Left hindlimb (tissue), 1 donor: ENCODE results near the gene B3GALNT1.

ENCODE experiments used
- DNase-seq: peaks from one replicate; pipeline ENCODE4 v3.0.0-alpha.2; 2018

Gene B3GALNT1

GRCh38 chr3:161104561-161105551, at the start of gene B3GALNT1:
Gene B3GALNT1 (minus strand): TSS chr3:161105349. CDS start chr3:161086754, 18,595 bp downstream.
- peak; percentile 79 for DNase-seq

- DNase-seq = no peak
Observed at GRCh38 chr3:161153480-161153879, 48.3 kb upstream of the B3GALNT1 start.

- no peak for DNase-seq
Observed at GRCh38 chr3:161150001-161150525, 44.9 kb upstream of the B3GALNT1 start.

- DNase-seq = no peak
Observed at GRCh38 chr3:161149529-161149928, 44.4 kb upstream of the B3GALNT1 start.

GRCh38 chr3:161148832-161149475, 43.8 kb upstream of the B3GALNT1 start:
- DNase-seq = no peak

- DNase-seq = no peak
Observed at GRCh38 chr3:161142486-161142885, 37.3 kb upstream of the B3GALNT1 start.

- no peak for DNase-seq
Observed at GRCh38 chr3:161139686-161140085, 34.5 kb upstream of the B3GALNT1 start.

- DNase-seq = no peak
Observed at GRCh38 chr3:161137260-161137659, 32.1 kb upstream of the B3GALNT1 start.

GRCh38 chr3:161132391-161132790, 27.2 kb upstream of the B3GALNT1 start:
- no peak for DNase-seq

GRCh38 chr3:161126495-161126894, 21.3 kb upstream of the B3GALNT1 start:
- no peak for DNase-seq

- no peak for DNase-seq
Observed at GRCh38 chr3:161117646-161118045, 12.5 kb upstream of the B3GALNT1 start.

- DNase-seq = no peak
Observed at GRCh38 chr3:161108840-161109239, 3.7 kb upstream of the B3GALNT1 start.

- DNase-seq = no peak
Observed at GRCh38 chr3:161107311-161107710, 2.2 kb upstream of the B3GALNT1 start.

GRCh38 chr3:161103776-161104385, 1.3 kb downstream of the B3GALNT1 start:
- DNase-seq = no peak

- DNase-seq = no peak
Observed at GRCh38 chr3:161101609-161102008, 3.5 kb downstream of the B3GALNT1 start.

GRCh38 chr3:161100994-161101393, 4.2 kb downstream of the B3GALNT1 start:
- DNase-seq = no peak

GRCh38 chr3:161096771-161097367, 8.3 kb downstream of the B3GALNT1 start:
- no peak for DNase-seq

GRCh38 chr3:161093895-161094294, 11.3 kb downstream of the B3GALNT1 start:
- no peak for DNase-seq

GRCh38 chr3:161084277-161084676, 20.9 kb downstream of the B3GALNT1 start:
- no peak for DNase-seq

- no peak for DNase-seq
Observed at GRCh38 chr3:161083131-161083530, 22.0 kb downstream of the B3GALNT1 start.

GRCh38 chr3:161082063-161082462, 23.1 kb downstream of the B3GALNT1 start:
- DNase-seq = no peak

GRCh38 chr3:161081633-161082032, 23.5 kb downstream of the B3GALNT1 start:
- DNase-seq = no peak

- DNase-seq = no peak
Observed at GRCh38 chr3:161073181-161073580, 32.0 kb downstream of the B3GALNT1 start.
